HL-60/S4 (cell line): ENCODE measurements around the gene OR4A15.

Experiments
- in situ Hi-C: fragments of 300-500 bp; cut with MboI; formaldehyde crosslinking; loops from 2 replicates; pipeline ENCODE4 v1.14.3; 2022; ENCODE audit warnings: low sequenced_read_pairs

The OR4A15 gene

DNA sequence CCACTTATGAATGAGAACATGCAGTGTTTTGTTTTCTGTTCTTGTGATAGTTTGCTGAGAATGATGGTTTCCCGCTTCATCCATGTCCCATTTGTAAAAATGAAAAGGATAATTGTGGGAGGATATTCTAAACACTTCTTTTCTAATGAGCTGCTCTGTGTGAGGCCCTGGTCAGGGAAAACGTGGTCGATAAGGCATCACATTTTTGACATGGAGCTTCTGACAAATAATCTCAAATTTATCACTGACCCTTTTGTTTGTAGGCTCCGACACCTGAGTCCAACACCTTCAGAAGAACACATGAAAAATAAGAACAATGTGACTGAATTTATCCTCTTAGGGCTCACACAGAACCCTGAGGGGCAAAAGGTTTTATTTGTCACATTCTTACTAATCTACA, at the start of gene OR4A15:
Gene OR4A15, plus strand, starts transcription at position 301 of the 400 bp plus-strand sequence. Its CDS starts 0 bp downstream, at position 301.
- in situ Hi-C loops = no loop called here

DNA sequence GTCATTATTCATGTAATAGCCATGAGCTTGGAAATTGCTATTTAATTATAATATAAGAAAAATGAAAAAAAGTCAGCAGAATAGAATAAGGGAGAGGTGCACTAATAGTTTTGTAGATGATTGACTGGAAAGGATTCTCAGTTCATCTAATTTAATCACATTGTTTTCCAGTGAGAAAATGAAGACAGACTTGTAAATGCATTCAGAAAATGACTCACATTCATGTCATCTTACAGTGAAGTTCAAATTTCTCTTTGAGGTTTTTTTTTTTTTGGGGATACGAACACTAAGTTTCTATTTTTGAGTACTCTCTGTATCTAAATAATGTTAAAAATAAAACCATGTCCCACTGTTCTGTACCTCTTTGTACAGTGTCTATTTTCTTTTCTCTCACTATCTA, 43.3 kb upstream of the OR4A15 start:
- in situ Hi-C loops = no loop called here

DNA sequence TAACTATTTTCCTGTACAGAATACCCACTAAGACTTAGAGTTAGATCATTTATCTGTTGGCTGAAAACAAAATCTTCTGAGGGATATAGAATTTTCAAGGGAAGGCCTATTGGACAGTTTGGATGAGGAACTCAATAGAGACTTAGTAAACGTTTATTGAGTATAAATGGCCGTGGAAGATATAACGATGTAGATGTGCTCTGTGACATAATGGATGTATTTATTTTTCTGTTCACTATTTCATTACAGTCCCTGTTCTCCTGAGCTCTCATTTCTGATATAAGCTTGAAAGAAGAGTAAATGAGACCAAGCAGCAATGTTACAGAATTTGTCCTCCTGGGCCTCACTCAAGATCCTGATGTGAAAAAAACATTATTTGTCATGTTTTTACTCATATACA, 24.9 kb upstream of the OR4A15 start, which contains the start of gene OR4A16:
Gene OR4A16, plus strand, starts transcription at position 301 of the 400 bp plus-strand sequence. Its CDS starts 0 bp downstream, at position 301.
- in situ Hi-C loops = no loop called here

DNA sequence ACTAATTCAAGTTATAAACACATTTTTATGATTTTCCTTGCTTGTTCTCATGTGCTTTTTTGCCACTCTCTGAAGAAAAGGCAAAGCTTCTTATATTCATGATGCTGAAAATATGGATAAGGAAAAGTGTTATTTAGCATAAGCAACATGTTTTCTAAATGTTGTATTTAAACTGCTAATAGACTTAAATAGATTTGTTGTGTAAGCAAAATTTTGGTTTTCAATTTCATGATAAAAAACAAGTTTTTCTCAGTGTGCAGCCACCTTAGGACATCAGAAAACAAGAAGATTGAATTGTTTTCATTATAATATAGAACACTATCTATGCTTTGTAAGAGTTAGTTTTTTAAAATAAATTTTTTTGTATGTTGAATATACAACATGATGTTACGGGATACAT, 22.5 kb upstream of the OR4A15 start:
- in situ Hi-C loops = no loop called here

DNA sequence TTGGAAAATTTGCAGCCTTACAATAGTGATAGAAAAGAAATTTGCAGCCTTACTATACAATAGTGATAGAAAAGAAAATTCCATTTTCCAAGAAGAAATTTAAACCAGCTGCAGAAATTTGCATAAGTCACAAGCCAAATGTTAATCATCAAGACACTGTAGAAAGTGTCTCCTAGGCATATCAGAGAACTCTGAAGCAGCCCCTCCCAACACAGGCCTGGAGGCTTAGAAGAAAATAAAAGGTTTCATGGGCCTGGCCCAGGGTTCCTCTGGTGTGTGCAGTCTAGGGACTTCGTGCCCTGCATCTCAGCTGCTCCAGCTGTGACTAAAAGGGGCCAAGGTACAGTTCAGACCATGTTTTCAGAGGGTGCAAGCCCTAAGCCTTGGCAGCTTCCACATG, 18.7 kb upstream of the OR4A15 start:
- in situ Hi-C loops = no loop called here

DNA sequence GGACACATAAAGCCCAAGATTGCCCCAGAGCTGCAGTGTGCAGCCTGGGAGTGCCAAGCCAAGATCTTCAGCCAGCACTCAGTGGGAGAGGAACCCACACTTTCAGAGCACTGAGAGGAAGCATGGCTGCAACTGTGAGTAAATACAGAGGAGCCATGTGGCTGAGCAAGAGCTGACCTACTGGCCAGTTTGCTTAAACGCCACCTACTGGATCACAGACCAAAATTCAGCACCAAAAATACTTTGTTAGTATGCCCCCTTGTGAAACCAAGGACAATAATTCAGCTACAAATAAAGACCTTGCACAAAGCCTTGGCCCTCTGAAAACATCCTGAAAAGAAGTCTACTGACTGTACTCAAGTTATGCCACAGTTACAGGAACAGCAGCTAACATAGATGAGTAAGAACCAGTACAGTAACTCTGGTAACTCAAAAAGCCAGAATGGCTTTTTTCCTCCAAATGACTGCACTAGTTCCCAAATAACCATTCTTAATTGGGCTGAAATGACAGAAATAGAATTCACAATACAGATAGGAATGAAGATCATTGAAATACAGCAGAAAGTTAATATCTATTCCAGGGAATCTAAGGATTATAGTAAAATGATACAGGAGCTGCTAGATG, 10.1 kb upstream of the OR4A15 start:
- in situ Hi-C loops = no loop called here

DNA sequence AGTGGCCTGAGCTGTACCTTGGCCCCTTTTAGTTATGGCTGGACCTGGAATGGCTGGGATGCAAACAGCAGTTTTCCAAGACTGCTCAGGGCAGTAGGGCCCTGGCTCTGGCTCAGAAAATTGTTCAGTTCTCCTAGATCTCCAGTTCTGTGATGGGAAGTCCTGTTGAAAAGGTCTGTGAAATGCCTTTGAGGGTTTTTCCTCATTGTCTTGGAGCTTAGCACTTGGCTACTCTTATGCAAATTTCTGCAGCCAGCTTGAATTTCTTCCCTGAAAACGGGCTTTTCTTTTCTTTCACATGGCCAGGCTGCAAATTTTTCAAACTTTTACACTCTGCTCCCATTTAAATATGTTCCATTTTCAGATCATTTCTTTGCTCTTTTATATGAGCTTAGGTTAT, 33.2 kb downstream of the OR4A15 start:
- in situ Hi-C loops = loop anchor here (25.0 kb wide), 2 partner anchors 111 to 261 kb away; partner anchors contain the start of gene OR4C6
